HG02610 (cell line): ENCODE measurements around the gene ELF3.
"Not testable (repeated sequence)": the region's sequence is repeated elsewhere in the genome, so short reads cannot be mapped to it uniquely, and the experiment has no call there.

Experiments used
- ATAC-seq: cut with Tn5 transposase; IDR thresholded peaks from one replicate; pipeline ENCODE4 v1.9.1; 2021; ENCODE audit warnings: mild to moderate bottlenecking, moderate library complexity; ENCODE audit not compliant: unreplicated experiment

The ELF3 gene

DNA sequence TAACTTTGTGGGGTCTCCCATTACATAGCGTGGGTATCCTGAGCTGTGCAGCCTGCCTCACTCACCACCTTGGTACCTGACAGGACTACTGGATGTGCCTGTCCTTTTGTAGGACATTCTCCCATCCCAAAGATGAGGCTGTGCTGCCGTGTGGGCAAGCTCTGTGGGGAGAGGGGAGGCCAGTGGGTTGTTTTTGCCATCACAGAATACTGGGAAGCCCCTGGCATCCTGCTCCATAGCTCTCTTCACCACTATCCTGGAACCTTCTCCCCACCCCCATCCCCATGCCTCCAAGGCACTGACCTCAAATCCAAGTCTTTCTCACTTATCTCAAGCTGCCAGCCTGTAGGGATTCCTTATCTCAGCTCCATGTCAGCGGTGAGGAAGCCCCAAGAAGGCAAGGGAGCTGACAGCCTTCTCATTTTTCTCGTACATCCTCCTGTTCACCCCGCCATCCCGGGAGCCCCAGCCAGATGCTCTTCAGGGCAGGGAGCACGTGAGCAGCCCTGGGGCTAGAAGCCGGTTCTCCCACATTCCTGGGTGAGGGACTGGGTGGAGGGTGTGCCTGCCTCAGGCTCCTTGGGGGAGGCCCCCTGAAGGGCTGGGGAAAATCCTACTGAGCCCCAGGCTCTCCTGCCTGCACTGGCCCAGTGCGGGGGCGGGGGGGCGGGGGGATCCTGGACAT, 2.4 kb upstream of the ELF3 start:
- ATAC-seq = no peak

DNA sequence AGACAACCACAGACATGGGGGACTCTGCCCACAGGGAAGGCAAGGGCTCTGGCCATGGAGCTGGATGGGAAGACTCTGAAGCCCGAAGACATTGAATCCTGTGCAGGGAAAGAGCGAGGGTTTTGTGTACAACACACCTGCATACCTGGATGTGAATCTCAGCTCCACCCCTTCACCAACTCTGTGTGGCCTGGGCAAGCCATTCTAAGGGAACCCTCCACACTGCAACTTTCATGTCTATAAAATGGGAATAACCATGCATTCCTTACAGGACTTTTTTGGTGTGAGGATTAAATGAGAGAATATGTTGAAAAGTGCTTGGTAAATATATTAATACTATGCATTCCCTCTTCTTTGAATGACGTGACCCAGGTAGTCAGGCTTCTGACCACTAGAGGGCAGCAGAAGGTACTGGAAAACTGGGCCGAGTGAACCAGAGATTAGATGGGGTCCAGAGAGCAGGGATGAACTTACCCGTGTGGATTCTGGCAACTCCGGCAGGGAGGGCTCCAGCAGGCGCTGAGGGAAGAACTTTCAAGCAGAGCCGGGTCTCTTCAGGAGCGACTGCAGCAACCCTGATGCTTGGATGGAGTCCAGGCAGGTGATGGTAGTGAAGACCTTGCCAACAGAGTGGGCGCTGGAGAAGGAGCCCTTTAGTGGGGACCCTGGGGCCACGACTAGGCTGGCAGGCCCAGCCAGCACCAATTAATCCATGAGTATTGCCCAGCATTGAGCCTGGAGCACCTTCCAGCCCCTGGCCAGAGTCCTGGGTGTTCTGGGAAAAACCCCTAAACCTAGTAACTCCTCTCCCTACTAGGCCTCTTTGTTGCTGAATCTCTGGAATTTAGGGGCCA, 834 bp upstream of the ELF3 start:
- ATAC-seq = no peak

DNA sequence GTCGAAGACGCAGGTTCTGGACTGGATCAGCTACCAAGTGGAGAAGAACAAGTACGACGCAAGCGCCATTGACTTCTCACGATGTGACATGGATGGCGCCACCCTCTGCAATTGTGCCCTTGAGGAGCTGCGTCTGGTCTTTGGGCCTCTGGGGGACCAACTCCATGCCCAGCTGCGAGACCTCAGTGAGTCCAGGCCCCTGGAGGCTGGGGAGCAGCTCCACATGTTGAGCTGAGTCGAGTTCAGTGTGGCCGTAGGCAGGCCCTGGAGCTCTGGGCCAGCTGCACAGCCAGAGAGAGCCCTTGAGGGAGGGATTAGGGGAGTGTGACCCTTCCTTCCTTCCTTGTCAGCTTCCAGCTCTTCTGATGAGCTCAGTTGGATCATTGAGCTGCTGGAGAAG, 1.6 kb downstream of the ELF3 start:
- no peak for ATAC-seq

DNA sequence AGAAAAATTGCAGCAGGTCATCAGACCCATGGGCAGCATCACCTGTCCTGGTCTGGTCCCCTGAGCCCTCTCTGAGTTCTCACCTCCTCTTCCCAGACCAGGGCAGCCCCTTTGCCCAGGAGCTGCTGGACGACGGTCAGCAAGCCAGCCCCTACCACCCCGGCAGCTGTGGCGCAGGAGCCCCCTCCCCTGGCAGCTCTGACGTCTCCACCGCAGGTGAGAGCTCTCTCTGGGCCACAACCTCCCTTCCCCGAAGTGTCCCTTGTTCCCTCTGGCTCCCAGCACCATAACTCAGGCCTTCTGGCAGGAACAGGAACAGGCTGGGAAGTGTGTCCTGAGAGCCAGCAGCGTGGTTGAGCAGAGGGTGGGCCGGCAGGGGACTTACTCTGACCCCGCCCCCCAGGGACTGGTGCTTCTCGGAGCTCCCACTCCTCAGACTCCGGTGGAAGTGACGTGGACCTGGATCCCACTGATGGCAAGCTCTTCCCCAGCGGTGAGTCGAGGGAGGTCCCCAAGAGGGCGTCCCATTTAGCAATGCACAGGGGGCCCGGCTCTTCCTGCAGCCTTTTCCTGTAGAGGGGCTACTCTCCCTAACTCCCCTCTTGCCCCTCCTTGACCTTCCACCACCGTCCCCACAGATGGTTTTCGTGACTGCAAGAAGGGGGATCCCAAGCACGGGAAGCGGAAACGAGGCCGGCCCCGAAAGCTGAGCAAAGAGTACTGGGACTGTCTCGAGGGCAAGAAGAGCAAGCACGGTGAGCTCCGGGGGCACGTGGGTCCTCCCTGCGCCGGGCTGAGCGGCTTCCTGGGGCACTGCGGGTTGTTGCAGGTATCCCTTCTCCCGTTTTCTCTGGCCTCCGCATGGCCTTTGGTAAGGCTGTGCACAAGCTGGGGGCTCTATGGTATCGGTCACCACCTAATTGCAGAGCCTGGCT, 2.4 kb downstream of the ELF3 start:
- no peak for ATAC-seq

DNA sequence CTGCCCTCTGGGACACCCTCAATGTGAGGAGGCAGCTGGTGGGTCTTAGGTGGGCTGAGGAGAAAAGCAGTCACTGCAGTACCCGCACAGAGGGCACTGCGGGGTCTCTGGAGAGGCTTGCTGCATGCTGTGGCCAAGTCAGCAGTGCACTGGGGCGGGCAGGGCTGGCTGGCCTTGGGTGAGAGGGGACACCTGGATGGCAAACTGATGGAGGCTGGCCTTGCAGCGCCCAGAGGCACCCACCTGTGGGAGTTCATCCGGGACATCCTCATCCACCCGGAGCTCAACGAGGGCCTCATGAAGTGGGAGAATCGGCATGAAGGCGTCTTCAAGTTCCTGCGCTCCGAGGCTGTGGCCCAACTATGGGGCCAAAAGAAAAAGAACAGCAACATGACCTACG, 3.2 kb downstream of the ELF3 start:
- no peak for ATAC-seq

DNA sequence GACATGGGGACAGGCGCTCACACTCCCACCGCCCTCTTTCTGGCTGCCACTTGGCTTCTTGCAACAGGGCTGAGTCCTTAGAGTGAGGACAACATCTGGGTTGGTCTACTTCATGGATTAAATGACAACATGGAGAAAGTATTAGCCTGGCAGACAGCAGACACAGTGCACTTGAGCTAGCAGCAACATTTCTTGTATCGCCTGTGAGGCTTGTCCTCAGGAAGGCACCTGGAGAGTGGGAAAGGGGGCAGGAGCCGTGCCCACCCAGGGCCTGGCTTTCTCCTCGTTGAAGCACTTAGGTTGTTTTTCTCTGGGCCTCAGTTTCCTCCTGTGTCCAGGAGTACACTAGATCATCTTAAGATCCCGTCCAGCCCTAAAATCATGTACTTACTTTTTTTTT, 3.7 kb downstream of the ELF3 start:
- no peak for ATAC-seq

DNA sequence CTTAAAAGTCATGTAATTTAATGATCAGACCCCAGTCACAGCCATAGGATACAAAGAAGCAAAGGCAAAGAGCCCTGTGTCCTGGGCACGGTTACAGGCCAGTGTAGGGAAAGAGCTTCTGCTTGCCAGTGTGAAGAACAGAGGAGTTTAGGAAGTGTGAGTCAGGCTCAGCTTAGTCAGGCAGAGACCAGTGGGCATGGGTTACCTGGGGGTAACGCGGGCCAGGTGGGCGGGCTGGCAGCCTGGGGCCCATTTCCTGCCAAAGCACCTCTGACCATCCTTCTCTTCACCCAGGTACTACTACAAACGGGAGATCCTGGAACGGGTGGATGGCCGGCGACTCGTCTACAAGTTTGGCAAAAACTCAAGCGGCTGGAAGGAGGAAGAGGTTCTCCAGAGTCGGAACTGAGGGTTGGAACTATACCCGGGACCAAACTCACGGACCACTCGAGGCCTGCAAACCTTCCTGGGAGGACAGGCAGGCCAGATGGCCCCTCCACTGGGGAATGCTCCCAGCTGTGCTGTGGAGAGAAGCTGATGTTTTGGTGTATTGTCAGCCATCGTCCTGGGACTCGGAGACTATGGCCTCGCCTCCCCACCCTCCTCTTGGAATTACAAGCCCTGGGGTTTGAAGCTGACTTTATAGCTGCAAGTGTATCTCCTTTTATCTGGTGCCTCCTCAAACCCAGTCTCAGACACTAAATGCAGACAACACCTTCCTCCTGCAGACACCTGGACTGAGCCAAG, 4.7 kb downstream of the ELF3 start:
- no peak for ATAC-seq

DNA sequence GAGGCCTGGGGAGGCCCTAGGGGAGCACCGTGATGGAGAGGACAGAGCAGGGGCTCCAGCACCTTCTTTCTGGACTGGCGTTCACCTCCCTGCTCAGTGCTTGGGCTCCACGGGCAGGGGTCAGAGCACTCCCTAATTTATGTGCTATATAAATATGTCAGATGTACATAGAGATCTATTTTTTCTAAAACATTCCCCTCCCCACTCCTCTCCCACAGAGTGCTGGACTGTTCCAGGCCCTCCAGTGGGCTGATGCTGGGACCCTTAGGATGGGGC, 5.2 kb downstream of the ELF3 start:
- no peak for ATAC-seq

DNA sequence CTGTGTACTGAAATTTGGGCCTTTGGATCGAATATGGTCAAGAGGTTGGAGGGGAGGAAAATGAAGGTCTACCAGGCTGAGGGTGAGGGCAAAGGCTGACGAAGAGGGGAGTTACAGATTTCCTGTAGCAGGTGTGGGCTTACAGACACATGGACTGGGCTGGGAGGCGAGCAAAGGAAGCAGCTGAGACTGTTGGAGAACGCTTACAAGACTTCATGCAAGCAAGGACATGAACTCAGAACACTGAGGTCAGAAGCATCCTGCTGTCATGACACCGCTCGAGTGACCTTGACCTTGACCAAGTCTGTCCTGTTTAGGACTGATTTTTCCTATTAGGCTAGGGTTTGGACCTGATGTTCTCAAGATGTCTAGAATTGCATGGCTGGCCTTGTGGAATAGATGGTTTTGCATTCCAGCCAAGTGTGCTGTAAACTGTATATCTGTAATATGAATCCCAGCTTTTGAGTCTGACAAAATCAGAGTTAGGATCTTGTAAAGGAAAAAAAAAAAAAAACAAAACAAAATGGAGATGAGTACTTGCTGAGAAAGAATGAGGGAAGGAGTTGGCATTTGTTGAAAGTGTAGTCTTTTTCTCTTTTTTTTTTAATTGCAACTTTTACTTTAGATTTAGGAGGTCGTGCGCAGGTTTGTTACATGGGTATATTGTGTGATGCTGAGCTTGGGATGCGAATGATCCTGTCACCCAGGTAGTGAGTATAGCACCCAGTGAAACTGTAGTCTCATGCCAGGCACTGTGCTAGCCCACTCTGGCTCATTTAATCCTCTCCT, 5.8 kb downstream of the ELF3 start:
- ATAC-seq = no peak

DNA sequence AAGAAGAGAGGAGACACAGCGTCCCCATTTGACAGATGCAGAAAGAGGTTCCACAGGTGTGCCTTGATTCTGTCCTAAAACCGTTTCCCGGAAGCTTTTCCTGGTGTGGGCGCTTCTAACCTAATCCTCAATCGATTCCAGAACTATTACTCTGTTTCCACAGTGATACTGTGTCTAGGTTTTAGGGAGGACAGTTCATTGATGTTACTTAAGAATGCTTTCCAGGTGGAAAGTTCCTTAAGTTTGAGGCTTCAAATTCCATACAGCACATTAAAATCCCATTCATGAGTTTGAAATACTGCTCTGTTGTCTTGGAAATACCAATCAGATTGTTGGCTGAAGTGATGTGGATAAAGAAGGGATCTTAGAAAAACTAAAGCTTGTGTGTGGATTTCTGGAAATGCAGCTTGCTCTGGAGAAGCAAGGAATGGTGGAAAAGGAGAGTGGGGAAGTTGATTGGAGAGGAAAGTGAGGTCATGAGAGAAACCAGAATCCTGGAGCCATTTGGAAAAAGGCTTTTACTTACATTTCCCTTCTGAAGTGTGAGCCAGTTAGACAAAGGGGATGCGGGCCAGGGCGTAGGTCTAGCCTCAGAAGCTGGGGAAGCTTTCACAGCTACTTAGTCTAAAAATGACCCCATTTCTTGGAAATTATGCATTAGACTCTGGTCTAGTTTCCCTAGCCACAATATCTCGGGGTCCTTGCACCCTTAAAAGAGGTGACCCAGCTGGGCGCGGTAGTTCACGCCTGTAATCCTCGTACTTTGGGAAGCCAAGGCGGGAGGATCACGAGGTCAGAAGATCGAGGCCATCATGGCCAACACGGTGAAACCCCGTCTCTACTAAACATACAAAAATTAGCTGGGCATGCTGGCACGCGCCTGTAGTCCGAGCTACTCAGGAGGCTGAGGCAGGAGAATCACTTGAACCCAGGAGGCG, 6.7 kb downstream of the ELF3 start:
- ATAC-seq = no peak

DNA sequence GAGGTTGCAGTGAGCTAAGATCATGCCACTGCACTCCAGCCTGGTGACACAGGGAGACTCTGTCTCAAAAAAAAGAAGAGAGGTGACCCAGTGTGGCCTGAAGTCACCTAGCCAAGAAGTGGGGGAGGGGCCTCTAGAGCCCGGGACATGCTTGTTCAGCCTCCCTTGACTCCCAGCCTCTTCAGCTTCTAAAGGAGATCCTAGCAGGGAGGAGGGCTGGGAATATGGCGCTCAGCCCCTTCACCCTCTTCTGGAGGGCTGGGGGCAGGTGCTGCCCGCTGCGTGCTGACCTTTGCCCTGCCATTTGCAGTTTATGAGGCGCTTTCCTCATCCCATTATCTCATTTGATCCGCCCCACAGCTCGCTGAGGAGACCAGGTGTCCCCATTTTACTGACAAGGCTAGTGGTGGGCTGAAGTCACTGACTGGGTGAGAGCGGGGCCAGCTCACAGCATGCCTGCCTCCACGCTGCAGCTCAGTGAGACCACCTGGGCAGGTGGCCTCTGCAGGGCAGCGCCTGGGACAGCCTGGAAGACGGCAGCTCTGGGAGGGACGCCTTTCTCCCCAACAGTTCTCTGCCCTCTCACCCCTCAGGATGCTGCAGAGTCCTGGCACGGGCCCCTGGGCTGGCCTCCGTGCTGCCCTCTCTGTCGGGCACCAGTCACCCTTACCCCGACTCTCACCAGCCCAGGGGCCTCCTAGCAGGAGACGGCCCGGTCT, 7.5 kb downstream of the ELF3 start:
- ATAC-seq = no peak

DNA sequence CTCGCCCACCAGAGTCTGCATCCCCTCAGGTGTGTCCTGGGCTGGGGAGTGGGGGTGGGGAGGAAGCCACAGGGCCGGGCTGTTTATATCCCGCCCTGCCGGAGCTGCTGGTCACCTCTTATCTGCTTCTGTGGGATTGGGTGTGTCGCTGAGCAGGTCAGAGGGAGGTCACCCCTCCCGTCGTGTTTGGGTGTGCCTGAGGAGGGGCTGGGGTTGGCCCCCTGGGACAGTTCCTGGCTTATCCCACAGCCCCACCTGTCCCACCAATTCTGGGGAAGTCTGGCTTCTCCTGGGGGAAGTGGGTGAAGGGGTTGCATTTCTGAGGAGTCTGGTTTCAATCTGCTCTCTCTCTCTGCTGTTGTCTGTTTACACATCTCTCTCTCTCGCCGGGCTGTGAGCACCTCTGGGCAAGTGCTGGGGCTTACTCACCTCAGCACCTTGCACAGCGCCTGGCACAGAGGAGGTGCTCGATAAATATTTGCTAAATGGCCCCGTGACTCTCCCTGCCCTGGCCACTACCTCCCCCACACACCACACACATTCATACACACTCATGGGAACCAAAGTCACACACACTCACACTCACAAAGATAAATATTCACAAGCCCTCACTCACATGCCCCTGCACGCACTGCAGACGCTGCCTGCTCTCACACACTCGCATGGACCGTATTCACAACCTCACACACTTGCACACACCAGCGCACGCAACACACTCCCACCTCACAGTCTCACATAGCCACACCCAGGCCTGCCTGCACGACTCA, 8.3 kb downstream of the ELF3 start:
- ATAC-seq = no peak

DNA sequence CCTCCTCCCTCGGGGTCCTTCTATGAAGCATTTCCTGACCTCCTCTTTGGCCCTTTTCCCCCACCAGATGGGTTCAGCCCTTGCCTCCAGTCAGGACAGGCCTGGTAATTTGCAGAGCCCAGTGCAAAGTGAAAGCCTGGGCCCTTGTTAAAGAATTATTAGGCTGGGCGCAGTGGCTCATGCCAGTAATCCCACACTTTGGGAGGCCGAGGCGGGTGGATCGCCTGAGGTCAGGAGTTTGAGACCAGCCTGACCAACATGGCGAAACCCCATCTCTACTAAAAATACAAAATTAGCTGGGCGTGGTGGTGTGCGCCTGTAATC, 8.8 kb downstream of the ELF3 start:
- ATAC-seq = not testable (repeated sequence)

DNA sequence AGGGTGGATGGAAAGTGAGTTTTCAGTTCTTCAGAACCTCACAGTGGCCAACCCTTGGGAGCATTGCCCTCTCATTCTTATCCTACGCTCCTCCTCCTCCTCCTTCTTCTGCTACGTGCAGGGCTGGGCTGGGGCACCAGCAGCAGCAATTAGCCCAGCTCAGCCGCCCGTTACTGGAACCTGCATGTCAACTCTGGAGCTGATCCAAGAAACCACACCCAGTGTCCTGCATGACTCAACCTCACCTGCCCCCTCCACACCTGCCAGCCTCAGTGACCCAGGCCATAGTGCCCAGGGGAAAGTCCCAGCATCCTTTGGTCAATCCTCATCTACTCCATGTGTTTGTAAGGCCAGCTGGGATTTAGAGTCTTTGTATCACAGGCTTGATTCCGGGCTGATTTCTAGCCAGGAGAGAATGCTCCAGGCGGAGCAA, 12.6 kb downstream of the ELF3 start:
- ATAC-seq = no peak

DNA sequence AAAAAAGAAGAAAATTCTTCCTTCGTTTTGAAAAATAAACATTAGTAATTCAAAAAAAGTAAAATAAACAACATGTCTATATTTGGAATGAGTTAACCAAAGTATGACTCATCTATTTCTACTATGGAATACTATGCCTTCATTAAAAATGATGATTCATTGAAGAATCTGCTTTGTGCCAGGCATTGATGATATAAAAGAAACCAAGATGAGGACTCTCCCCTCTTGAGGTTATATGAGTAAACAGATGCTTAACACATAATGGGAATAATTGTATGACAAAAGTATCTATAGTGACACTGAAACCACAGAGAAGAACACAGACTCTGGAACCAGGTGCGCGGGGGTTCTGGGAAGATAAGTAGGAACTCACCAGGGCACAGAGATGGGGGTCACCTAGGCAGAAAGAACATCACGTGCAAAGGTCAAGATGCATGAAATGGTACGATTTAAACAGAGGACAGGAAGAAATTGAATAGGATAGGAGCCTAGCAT, 18.8 kb downstream of the ELF3 start:
- ATAC-seq = no peak

DNA sequence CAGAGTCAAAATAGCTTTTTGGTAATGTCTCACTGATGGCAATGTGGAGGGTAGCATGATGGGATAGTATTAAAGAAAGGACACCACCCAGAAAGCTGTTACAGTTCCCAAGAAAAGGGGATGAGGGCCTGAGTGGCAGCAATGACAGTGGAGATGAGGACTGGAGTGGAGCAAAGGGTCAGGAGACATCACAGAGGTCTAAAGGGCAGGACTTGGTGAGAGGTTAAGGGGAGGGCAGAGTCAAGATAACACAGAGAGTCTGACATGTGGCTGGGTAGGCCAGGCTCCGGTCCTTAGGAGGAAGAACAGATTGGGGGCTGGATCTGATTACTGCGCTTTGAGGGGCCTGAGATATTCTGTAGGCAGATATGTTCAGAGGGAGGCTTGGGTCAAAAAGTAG, 19.3 kb downstream of the ELF3 start:
- ATAC-seq = no peak

DNA sequence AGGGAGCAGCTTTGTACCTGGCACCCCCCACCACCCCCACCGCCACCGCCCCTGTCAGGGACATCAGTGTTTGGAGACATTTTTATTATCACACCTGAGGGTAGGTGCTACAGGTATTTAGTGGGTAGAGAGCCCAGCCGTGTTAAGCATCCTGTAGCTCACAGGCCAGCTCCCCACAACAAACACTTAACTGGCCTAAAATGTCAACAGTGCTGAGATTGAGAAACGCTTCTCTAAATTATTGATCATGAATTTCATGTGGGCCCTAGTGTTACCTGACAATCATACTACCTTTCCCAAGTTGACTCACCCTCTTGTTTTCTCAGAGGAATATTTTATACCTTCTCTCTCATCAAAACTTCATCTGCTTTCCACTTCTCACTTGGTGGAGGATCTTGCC, 21.4 kb downstream of the ELF3 start:
- no peak for ATAC-seq
